Testis (tissue), 2 donors: ENCODE data around the gene POLR3E.

Source experiments
- POLR2A ChIP-seq: fragments of 450-650 bp; IDR thresholded peaks from one replicate; pipeline ENCODE4 v1.6.1; 2017; ENCODE audit warnings: antibody characterized with exemption, mild to moderate bottlenecking, moderate library complexity
- TF ChIP-seq, protein P1 (sequence below), 3 experiments: fragments of 450-650 bp in 2 of 3; fragments of 200-600 bp in 1 of 3; sonication (generic) in 1 of 3; IDR thresholded peaks; one replicate each; pipeline ENCODE4 v1.5.1; 2016 to 2019; ENCODE audit warnings: antibody characterized with exemption in 3 of 3, mild to moderate bottlenecking in 2 of 3, moderate library complexity in 1 of 3

DNA sequence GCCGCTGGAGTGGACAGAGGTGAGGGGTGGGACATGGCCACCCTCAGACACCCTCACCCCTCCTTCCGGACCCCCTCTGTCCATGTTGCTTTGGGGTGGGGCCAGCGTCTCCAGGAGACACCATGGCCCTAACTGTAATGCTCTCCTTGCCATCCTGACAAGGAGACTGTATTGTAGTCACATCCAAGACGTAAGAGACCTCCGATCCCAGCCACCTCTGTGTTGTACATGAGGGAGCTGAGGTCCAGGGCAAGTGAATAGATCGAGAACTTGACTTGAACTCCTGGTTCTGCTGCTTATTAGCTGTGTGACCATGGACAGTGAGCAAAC lies 30.2 kb downstream of the POLR3E start:
- TF ChIP-seq, protein P1, sequence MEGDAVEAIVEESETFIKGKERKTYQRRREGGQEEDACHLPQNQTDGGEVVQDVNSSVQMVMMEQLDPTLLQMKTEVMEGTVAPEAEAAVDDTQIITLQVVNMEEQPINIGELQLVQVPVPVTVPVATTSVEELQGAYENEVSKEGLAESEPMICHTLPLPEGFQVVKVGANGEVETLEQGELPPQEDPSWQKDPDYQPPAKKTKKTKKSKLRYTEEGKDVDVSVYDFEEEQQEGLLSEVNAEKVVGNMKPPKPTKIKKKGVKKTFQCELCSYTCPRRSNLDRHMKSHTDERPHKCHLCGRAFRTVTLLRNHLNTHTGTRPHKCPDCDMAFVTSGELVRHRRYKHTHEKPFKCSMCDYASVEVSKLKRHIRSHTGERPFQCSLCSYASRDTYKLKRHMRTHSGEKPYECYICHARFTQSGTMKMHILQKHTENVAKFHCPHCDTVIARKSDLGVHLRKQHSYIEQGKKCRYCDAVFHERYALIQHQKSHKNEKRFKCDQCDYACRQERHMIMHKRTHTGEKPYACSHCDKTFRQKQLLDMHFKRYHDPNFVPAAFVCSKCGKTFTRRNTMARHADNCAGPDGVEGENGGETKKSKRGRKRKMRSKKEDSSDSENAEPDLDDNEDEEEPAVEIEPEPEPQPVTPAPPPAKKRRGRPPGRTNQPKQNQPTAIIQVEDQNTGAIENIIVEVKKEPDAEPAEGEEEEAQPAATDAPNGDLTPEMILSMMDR (IDR thresholded peaks at IDR 0.05) = no peak
- no peak for TF ChIP-seq POLR2A
